ENCODE results near the gene CAMKMT. TPM values are rescaled to one million over a fixed set of nuclear protein-coding genes. Genes with fewer than 3 reads are reported as not detected.

CAMKMT gene
- total RNA-seq, 1 experiment from 2014 or later: 17.4 TPM

DNA sequence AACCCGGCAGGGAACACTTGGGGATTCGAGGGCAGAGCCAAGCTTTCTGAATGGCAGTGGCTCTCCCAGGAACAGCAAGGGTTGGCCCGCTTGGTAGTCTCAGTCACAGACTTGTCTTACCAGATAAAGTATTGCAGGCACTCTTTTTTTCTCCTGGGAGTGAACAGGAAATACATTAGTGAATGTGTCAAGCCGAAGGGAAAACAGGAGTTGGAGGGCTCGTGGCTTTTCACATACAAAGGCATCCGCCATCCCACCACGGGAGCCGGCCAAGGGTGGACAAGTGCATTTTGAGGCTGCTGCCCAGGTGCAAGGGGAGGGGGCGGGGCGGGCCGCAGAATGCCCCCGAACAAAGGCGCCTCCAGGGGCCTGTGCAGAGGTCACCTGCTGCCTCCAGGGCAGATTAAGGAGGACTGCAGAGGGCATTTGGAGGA is 416.5 kb downstream of the CAMKMT start:
- TF ChIP-seq, protein P1, sequence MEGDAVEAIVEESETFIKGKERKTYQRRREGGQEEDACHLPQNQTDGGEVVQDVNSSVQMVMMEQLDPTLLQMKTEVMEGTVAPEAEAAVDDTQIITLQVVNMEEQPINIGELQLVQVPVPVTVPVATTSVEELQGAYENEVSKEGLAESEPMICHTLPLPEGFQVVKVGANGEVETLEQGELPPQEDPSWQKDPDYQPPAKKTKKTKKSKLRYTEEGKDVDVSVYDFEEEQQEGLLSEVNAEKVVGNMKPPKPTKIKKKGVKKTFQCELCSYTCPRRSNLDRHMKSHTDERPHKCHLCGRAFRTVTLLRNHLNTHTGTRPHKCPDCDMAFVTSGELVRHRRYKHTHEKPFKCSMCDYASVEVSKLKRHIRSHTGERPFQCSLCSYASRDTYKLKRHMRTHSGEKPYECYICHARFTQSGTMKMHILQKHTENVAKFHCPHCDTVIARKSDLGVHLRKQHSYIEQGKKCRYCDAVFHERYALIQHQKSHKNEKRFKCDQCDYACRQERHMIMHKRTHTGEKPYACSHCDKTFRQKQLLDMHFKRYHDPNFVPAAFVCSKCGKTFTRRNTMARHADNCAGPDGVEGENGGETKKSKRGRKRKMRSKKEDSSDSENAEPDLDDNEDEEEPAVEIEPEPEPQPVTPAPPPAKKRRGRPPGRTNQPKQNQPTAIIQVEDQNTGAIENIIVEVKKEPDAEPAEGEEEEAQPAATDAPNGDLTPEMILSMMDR (conservative IDR thresholded peaks at IDR 0.05): 0 out of 3 replicates have a peak, but pooled peaks have one; percentile 15
- peaks cover 7 to 29% (median 22%) of the 10 kb centered on the region in 3 experiments for H3K36me3 Mint-ChIP-seq (ENCODE audit: insufficient read depth in 1 of 3, low read depth in 3 of 3)
- Histone ChIP-seq H4K5ac (ENCODE audit: insufficient read length, low read depth, low read length) (no peak overlapping the region), H2AFZ (ENCODE audit: low read length) (no peak overlapping the region), H3K27me3 (ENCODE audit: insufficient read depth, low read length) (no peaks in the 10 kb centered on the region), H3K79me1 (ENCODE audit: insufficient read depth, low read depth, low read length, poor library complexity, severe bottlenecking) (no peaks in the 10 kb centered on the region), H3K9ac (ENCODE audit: extremely low read depth, insufficient read length, low read length) (no peak overlapping the region), H4K8ac (replicated peaks; ENCODE audit: insufficient read length, low read depth, low read length) (no peak overlapping the region), H3K9me3 (ENCODE audit: control insufficient read depth, low read depth, low read length) (no peaks in the 10 kb centered on the region), H2BK15ac (ENCODE audit: low read depth, low read length) (no peak overlapping the region), H3K4me2 (ENCODE audit: insufficient read depth, insufficient read length, low read length) (peak overlapping the region; percentile 44), H3K23ac (ENCODE audit: insufficient read length, low read depth, low read length) (no peak overlapping the region), H4K91ac (ENCODE audit: insufficient read length, low read depth, low read length) (no peak overlapping the region), H3K14ac (ENCODE audit: insufficient read depth, low read length) (no peak overlapping the region), H2AK5ac (ENCODE audit: insufficient read length, low read length) (no peak overlapping the region), H2BK12ac (ENCODE audit: insufficient read length, low read depth, low read length) (no peak overlapping the region), H2BK20ac (ENCODE audit: low read depth, low read length, poor library complexity, severe bottlenecking) (no peak overlapping the region), H3K56ac (ENCODE audit: insufficient read length, low read depth, low read length) (no peak overlapping the region), H2BK120ac (ENCODE audit: low read depth, low read length, poor library complexity, severe bottlenecking) (no peak overlapping the region), H3K79me2 (ENCODE audit: insufficient read depth, low read length) (no peaks in the 10 kb centered on the region), H3K4ac (ENCODE audit: low read depth, low read length) (no peak overlapping the region), H2BK5ac (ENCODE audit: insufficient read length, low read length) (no peak overlapping the region), H4K20me1 (ENCODE audit: control insufficient read depth, insufficient read depth, insufficient read length) (no peaks in the 10 kb centered on the region), H3K18ac (ENCODE audit: insufficient read length, low read depth, low read length) (no peak overlapping the region), H3K27ac (ENCODE audit: insufficient read length, low read depth, low read length) (no peak overlapping the region), H3K23me2 (ENCODE audit: insufficient read length, low read depth, low read length, poor library complexity, severe bottlenecking) (peaks cover 4% of the 10 kb centered on the region), H3T11ph (ENCODE audit: low read length) (no peak overlapping the region), H3K4me1 (ENCODE audit: insufficient read depth, low read length) (peaks cover 12% of the 10 kb centered on the region; the same call in 1 of the 2 replicates)
- H3K9me3 Mint-ChIP-seq: peaks cover 21 to 24% of the 10 kb centered on the region in 2 experiments
- peak overlapping the region; percentile 55 to 75 for H3K4me3 Mint-ChIP-seq
- no CpG with 5 or more reads among the region's 13 CpGs for WGBS (ENCODE audit: extremely low coverage, insufficient read length, low lambda C conversion rate)
- peak overlapping the region; percentile 87 to 98 (median 92); a peak in 6 of 7 replicates for H3K27ac Mint-ChIP-seq
- DNase-seq: peak; percentile 82
- H3K27me3 Mint-ChIP-seq (ENCODE audit: low read depth): peaks cover 13% of the 10 kb centered on the region
- peaks cover 63% of the 10 kb centered on the region in 2 experiments for H3K4me1 Mint-ChIP-seq

All from H9 (cell line).